ENCODE results near the gene AKAP13.

Gene AKAP13

GRCh38 chr15:85692873-85693272, 312.5 kb downstream of the AKAP13 start:
- ATAC-seq (replicated peaks; ENCODE audit: extremely low read depth, poor library complexity, severe bottlenecking): peak; percentile 63
- Mint-ChIP-seq H3K27me3 (no peaks in the 10 kb centered on the region), H3K36me3 (ENCODE audit: insufficient read depth) (peaks cover 64% of the 10 kb centered on the region)

GRCh38 chr15:85693277-85693676, 312.9 kb downstream of the AKAP13 start:
- ATAC-seq (replicated peaks; ENCODE audit: extremely low read depth, poor library complexity, severe bottlenecking) (no peak), DNase-seq (ENCODE audit: low spot score in 2 of 2) (no peak)
- H3K36me3 Mint-ChIP-seq (ENCODE audit: insufficient read depth): peaks cover 67% of the 10 kb centered on the region
- H3K4me3 Mint-ChIP-seq: peak overlapping the region; percentile 90
- H3K4me1 Mint-ChIP-seq: peaks cover 69% of the 10 kb centered on the region
- H3K27me3 Mint-ChIP-seq: no peaks in the 10 kb centered on the region
- H3K27ac Mint-ChIP-seq (ENCODE audit: low read depth): peak overlapping the region; percentile 98
- no peaks in the 10 kb centered on the region for H3K9me3 Mint-ChIP-seq

More at GRCh38 chr15:85692873-85693272, 312.5 kb downstream of the AKAP13 start:
- peak in 1 of 2 donors; percentile 59 for DNase-seq (ENCODE audit: low spot score in 2 of 2)
- Mint-ChIP-seq H3K4me3 (peak overlapping the region; percentile 90), H3K9me3 (no peaks in the 10 kb centered on the region), H3K27ac (ENCODE audit: low read depth) (peak overlapping the region; percentile 98), H3K4me1 (peaks cover 69% of the 10 kb centered on the region)

- H3K27ac Mint-ChIP-seq (ENCODE audit: low read depth): peak overlapping the region; percentile 98
- no peaks in the 10 kb centered on the region for H3K27me3 Mint-ChIP-seq
These were observed 313.7 kb downstream of the AKAP13 start for GRCh38 chr15:85694091-85694490.

GRCh38 chr15:85700767-85701166, 320.4 kb downstream of the AKAP13 start:
- H3K4me3 Mint-ChIP-seq: peak overlapping the region; percentile 41
- no peaks in the 10 kb centered on the region for H3K27me3 Mint-ChIP-seq
- peak overlapping the region; percentile 98 for H3K27ac Mint-ChIP-seq (ENCODE audit: low read depth)
- H3K4me1 Mint-ChIP-seq: peaks cover 63% of the 10 kb centered on the region
- ATAC-seq (replicated peaks; ENCODE audit: extremely low read depth, poor library complexity, severe bottlenecking) (no peak), DNase-seq (ENCODE audit: low spot score in 2 of 2) (no peak)
- H3K36me3 Mint-ChIP-seq (ENCODE audit: insufficient read depth): peaks cover 54% of the 10 kb centered on the region
- no peaks in the 10 kb centered on the region for H3K9me3 Mint-ChIP-seq

More at GRCh38 chr15:85694091-85694490, 313.7 kb downstream of the AKAP13 start:
- DNase-seq (ENCODE audit: low spot score in 2 of 2) (no peak), ATAC-seq (replicated peaks; ENCODE audit: extremely low read depth, poor library complexity, severe bottlenecking) (no peak)
- H3K4me1 Mint-ChIP-seq: peaks cover 60% of the 10 kb centered on the region
- peaks cover 71% of the 10 kb centered on the region for H3K36me3 Mint-ChIP-seq (ENCODE audit: insufficient read depth)
- H3K4me3 Mint-ChIP-seq: peak overlapping the region; percentile 90
- no peaks in the 10 kb centered on the region for H3K9me3 Mint-ChIP-seq

GRCh38 chr15:85702321-85703101, 322.1 kb downstream of the AKAP13 start:
- Mint-ChIP-seq H3K36me3 (ENCODE audit: insufficient read depth) (peaks cover 51% of the 10 kb centered on the region), H3K4me1 (peaks cover 67% of the 10 kb centered on the region), H3K27ac (ENCODE audit: low read depth) (peak overlapping the region; percentile 98), H3K4me3 (peak overlapping the region; percentile 81), H3K27me3 (no peaks in the 10 kb centered on the region), H3K9me3 (no peaks in the 10 kb centered on the region)
- ATAC-seq (replicated peaks; ENCODE audit: extremely low read depth, poor library complexity, severe bottlenecking) (peak; percentile 21), DNase-seq (ENCODE audit: low spot score in 2 of 2) (peak in 1 of 2 donors; percentile 31)

GRCh38 chr15:85704066-85704465, 323.7 kb downstream of the AKAP13 start:
- DNase-seq (ENCODE audit: low spot score in 2 of 2) (no peak), ATAC-seq (replicated peaks; ENCODE audit: extremely low read depth, poor library complexity, severe bottlenecking) (no peak)
- Mint-ChIP-seq H3K27me3 (no peaks in the 10 kb centered on the region), H3K36me3 (ENCODE audit: insufficient read depth) (peaks cover 50% of the 10 kb centered on the region), H3K9me3 (no peaks in the 10 kb centered on the region), H3K4me1 (peaks cover 82% of the 10 kb centered on the region), H3K4me3 (peak overlapping the region; percentile 81), H3K27ac (ENCODE audit: low read depth) (peak overlapping the region; percentile 98)

- ATAC-seq (replicated peaks; ENCODE audit: extremely low read depth, poor library complexity, severe bottlenecking) (no peak), DNase-seq (ENCODE audit: low spot score in 2 of 2) (no peak)
- Mint-ChIP-seq H3K4me3 (peak overlapping the region; percentile 81), H3K27ac (ENCODE audit: low read depth) (peak overlapping the region; percentile 98), H3K9me3 (no peaks in the 10 kb centered on the region), H3K27me3 (no peaks in the 10 kb centered on the region), H3K4me1 (peaks cover 82% of the 10 kb centered on the region), H3K36me3 (ENCODE audit: insufficient read depth) (peaks cover 56% of the 10 kb centered on the region)
These were observed 324.5 kb downstream of the AKAP13 start for GRCh38 chr15:85704720-85705429.

GRCh38 chr15:85706779-85707518, 326.5 kb downstream of the AKAP13 start:
- Mint-ChIP-seq H3K9me3 (no peaks in the 10 kb centered on the region), H3K4me1 (peaks cover 86% of the 10 kb centered on the region), H3K27me3 (no peaks in the 10 kb centered on the region), H3K4me3 (peak overlapping the region; percentile 79), H3K27ac (ENCODE audit: low read depth) (peak overlapping the region; percentile 99), H3K36me3 (ENCODE audit: insufficient read depth) (peaks cover 63% of the 10 kb centered on the region)
- ATAC-seq (replicated peaks; ENCODE audit: extremely low read depth, poor library complexity, severe bottlenecking) (peak; percentile 67), DNase-seq (ENCODE audit: low spot score in 2 of 2) (peak in 1 of 2 donors; percentile 68)

- Mint-ChIP-seq H3K27ac (ENCODE audit: low read depth) (peak overlapping the region; percentile 99), H3K27me3 (no peaks in the 10 kb centered on the region), H3K4me3 (peak overlapping the region; percentile 79), H3K9me3 (no peaks in the 10 kb centered on the region), H3K36me3 (ENCODE audit: insufficient read depth) (peaks cover 63% of the 10 kb centered on the region), H3K4me1 (peaks cover 84% of the 10 kb centered on the region)
- DNase-seq (ENCODE audit: low spot score in 2 of 2) (no peak), ATAC-seq (replicated peaks; ENCODE audit: extremely low read depth, poor library complexity, severe bottlenecking) (peak; percentile 38)
These were observed 327.3 kb downstream of the AKAP13 start for GRCh38 chr15:85707519-85708338.

GRCh38 chr15:85708402-85708941, 328.1 kb downstream of the AKAP13 start:
- Mint-ChIP-seq H3K4me1 (peaks cover 84% of the 10 kb centered on the region), H3K36me3 (ENCODE audit: insufficient read depth) (peaks cover 63% of the 10 kb centered on the region), H3K4me3 (peak overlapping the region; percentile 79), H3K27me3 (no peaks in the 10 kb centered on the region), H3K27ac (ENCODE audit: low read depth) (peak overlapping the region; percentile 99), H3K9me3 (no peaks in the 10 kb centered on the region)
- DNase-seq (ENCODE audit: low spot score in 2 of 2) (no peak), ATAC-seq (replicated peaks; ENCODE audit: extremely low read depth, poor library complexity, severe bottlenecking) (no peak)

- Mint-ChIP-seq H3K27ac (ENCODE audit: low read depth) (peak overlapping the region; percentile 99), H3K27me3 (no peaks in the 10 kb centered on the region), H3K9me3 (no peaks in the 10 kb centered on the region), H3K36me3 (ENCODE audit: insufficient read depth) (peaks cover 67% of the 10 kb centered on the region), H3K4me3 (peak overlapping the region; percentile 79), H3K4me1 (peaks cover 84% of the 10 kb centered on the region)
- no peak for DNase-seq (ENCODE audit: low spot score in 2 of 2)
- ATAC-seq (replicated peaks; ENCODE audit: extremely low read depth, poor library complexity, severe bottlenecking): no peak
These were observed 328.8 kb downstream of the AKAP13 start for GRCh38 chr15:85709250-85709649.
